Measurements from ENCODE around the gene DLGAP3. TPM values are rescaled to one million over a fixed set of nuclear protein-coding genes. Genes with fewer than 3 reads are reported as not detected.
"Not testable (repeated sequence)": the region's sequence is repeated elsewhere in the genome, so short reads cannot be mapped to it uniquely, and the experiment has no call there.

Gene DLGAP3
- total RNA-seq, 1 experiment from 2014 or later, result not detected

GRCh38 chr1:34842073-34842472 lies 87.4 kb downstream of the DLGAP3 start:
- no peak for DNase-seq (ENCODE audit: low spot score)

- no peak for DNase-seq (ENCODE audit: low spot score)
These were observed 89.0 kb downstream of the DLGAP3 start for GRCh38 chr1:34840426-34840825.

GRCh38 chr1:34839526-34840305 lies 89.7 kb downstream of the DLGAP3 start:
- no peak for DNase-seq (ENCODE audit: low spot score)

- DNase-seq (ENCODE audit: low spot score), result no peak
These were observed 95.7 kb downstream of the DLGAP3 start for GRCh38 chr1:34833711-34834110.

- DNase-seq (ENCODE audit: low spot score), result no peak
These were observed 97.7 kb downstream of the DLGAP3 start for GRCh38 chr1:34831721-34832246.

GRCh38 chr1:34829250-34829649 lies 100.2 kb downstream of the DLGAP3 start:
- DNase-seq (ENCODE audit: low spot score), result no peak

GRCh38 chr1:34828611-34829010 lies 100.8 kb downstream of the DLGAP3 start:
- no peak for DNase-seq (ENCODE audit: low spot score)

GRCh38 chr1:34827341-34827941 lies 102.0 kb downstream of the DLGAP3 start:
- no peak for DNase-seq (ENCODE audit: low spot score)

- peak; percentile 70 for DNase-seq (ENCODE audit: low spot score)
These were observed 103.9 kb downstream of the DLGAP3 start for GRCh38 chr1:34825455-34826091.

GRCh38 chr1:34824817-34825454 lies 104.5 kb downstream of the DLGAP3 start:
- no peak for DNase-seq (ENCODE audit: low spot score)

- DNase-seq (ENCODE audit: low spot score), result no peak
These were observed 107.2 kb downstream of the DLGAP3 start for GRCh38 chr1:34822202-34822601.

- not testable (repeated sequence) for DNase-seq (ENCODE audit: low spot score)
These were observed 110.6 kb downstream of the DLGAP3 start for GRCh38 chr1:34818862-34819261.

GRCh38 chr1:34816778-34817177 lies 112.7 kb downstream of the DLGAP3 start:
- no peak for DNase-seq (ENCODE audit: low spot score)

GRCh38 chr1:34816332-34816731 lies 113.1 kb downstream of the DLGAP3 start:
- no peak for DNase-seq (ENCODE audit: low spot score)

Other genes starting within 250 kb of the DLGAP3 start
- not detected in 2 replicates for gene GJB5, start 174.6 kb downstream of the DLGAP3 start, total RNA-seq (2014; rRNA removed; shearing (Covaris generic))
- gene GJB4, start 169.9 kb downstream of the DLGAP3 start, total RNA-seq (2014; rRNA removed; shearing (Covaris generic)), result 1.3 and 1.9 TPM in 2 replicates
- 63.6 and 70.4 TPM in 2 replicates for gene GJB3, start 148.4 kb downstream of the DLGAP3 start, total RNA-seq (2014; rRNA removed; shearing (Covaris generic))
- gene GJA4, start 136.7 kb downstream of the DLGAP3 start, total RNA-seq (2014; rRNA removed; shearing (Covaris generic)), result not detected in 2 replicates
- 31.5 and 37.7 TPM in 2 replicates for gene SMIM12, start 69.9 kb downstream of the DLGAP3 start, total RNA-seq (2014; rRNA removed; shearing (Covaris generic))
- 11.7 TPM in 2 replicates for gene TMEM35B, start 55.7 kb upstream of the DLGAP3 start, total RNA-seq (2014; rRNA removed; shearing (Covaris generic))
- 4.4 and 7.4 TPM in 2 replicates for gene ZMYM6, start 102.3 kb upstream of the DLGAP3 start, total RNA-seq (2014; rRNA removed; shearing (Covaris generic))
- gene ZMYM1, start 149.7 kb upstream of the DLGAP3 start, total RNA-seq (2014; rRNA removed; shearing (Covaris generic)), result 3.7 and 7.4 TPM in 2 replicates

Measured in HT-29 (cell line).